ENCODE results near the gene PDHX.
"Not testable (repeated sequence)": the region's sequence is repeated elsewhere in the genome, so short reads cannot be mapped to it uniquely, and the experiment has no call there.

PDHX gene

DNA sequence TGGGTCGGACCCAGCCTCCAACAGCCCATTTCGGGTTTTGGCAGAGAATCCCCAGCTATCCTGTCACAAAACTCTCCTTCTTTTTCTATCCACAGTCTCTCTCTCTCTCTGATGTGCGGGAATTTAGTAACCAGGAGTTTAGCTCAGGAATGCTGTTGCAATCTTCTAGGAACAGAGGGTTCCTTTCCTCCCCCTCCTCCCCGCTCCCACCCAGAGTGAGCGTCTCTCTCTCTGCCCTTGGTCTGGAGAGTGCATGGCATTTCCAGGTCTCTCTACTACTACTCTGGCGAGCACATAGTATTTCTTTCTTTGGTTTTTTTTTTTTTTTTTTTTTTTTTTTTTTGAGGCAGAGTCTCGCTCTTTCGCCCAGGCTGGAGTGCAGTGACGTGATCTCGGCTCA, 17.9 kb upstream of the PDHX start:
- TF ChIP-seq POLR2A (IDR thresholded peaks at IDR 0.05; ENCODE audit: low read length): no peak
- TF ChIP-seq GATA1 (IDR thresholded peaks at IDR 0.05; ENCODE audit: low read depth, low read length): no peak
- no peak for DNase-seq

DNA sequence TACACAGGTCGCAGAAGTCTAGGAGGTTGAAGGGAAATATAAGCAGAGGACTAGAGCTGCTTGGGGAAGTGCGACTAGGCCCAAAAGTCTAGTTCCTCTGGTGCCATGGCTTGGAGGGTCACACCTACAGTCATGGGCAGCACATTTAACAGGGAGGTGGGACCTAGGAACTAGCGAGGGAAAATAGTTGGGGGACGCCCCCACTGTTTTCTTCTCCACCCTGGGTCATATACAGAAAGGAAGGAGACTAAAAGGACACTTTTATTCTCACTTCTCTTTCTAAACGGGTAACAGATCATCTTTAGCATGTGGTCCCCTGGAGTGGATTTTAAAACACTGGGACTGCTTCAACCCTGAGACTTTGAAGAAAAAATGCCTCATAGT, 16.8 kb upstream of the PDHX start:
- peak; percentile 18 to 24 for DNase-seq
- no peak for TF ChIP-seq POLR2A (IDR thresholded peaks at IDR 0.05; ENCODE audit: low read length)
- TF ChIP-seq GATA1 (IDR thresholded peaks at IDR 0.05; ENCODE audit: low read depth, low read length): no peak

DNA sequence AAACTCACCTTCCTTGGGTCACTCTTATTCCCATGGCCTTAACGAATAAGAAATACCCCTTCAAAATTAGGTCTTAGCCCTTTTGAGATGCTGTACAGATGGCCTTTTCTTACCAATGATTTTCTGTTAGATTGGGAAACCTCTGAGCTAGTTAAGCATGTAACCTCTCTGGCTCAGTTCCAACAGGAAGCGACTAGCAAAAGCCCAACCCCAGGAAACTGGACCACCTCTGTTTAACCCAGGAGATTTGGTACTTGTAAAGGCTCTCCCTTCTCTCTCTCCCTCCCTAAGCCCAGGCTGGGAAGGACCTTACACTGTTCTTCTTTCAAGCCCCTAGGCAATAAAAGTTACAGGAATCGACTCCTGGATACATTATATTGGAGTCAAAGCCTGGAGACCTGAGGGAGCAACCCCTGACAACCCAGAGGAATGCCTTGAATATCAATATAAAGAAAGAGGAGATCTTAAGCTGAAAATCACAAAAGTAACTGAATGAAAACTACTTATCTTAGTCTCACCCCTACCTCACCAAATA, 11.9 kb upstream of the PDHX start:
- no peak for TF ChIP-seq GATA1 (IDR thresholded peaks at IDR 0.05; ENCODE audit: low read depth, low read length)
- TF ChIP-seq POLR2A (IDR thresholded peaks at IDR 0.05; ENCODE audit: low read length): no peak
- DNase-seq: peak in 1 of 2 experiments; percentile 4

DNA sequence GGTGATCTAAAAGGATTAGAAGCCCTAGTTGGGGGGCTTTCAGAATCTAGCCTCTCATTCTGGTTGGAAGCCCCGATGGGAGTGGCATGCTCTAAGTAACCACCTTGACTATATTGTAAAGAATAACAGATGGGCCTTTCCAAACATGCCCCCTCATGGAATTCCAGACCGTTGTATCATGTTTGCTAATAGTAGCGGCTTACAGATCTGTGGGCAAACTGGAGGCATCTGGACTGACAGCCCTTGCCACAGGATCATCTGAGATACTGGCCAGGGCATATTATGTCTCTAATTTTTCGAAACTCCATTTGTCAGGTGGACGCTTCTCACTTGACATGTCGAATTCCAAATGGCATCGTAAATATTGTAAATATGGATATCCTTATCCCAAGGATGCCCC, 10.8 kb upstream of the PDHX start:
- no peak for TF ChIP-seq POLR2A (IDR thresholded peaks at IDR 0.05; ENCODE audit: low read length)
- TF ChIP-seq GATA1 (IDR thresholded peaks at IDR 0.05; ENCODE audit: low read depth, low read length): no peak

DNA sequence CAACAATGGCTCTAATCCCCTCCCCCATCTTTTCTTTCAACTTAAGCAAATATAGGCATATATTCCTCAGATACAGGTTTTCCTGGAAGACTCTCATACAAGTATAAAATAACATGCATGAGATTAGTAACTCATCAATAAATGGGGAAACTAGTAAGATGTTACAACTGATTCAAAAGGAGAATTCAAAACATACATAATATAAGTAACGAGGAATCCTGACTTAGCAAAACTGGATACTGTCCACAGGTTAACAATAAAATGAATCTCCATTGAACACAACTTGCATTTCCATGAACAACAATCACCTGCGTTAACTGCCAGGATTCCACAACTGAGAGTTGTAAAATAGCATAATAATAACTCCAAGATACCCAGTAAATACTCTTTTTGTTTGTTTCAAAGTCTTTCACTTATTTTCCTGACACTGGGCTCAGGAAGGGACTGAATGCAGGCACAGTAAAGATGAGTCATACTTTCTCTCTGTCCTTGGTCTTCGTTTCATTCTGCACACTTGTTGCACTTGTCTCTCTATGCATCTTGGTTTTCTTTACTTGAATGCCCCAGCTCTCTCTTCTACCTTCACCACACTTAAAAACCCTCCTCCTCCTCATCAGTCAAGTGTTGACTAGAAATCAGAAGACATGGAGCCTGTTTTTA, 8.4 kb upstream of the PDHX start:
- TF ChIP-seq POLR2A (IDR thresholded peaks at IDR 0.05; ENCODE audit: low read length) (no peak), GATA1 (IDR thresholded peaks at IDR 0.05; ENCODE audit: low read depth, low read length) (no peak)
- no peak for DNase-seq

More for the DNA sequence above, 10.8 kb upstream of the PDHX start:
- no peak for DNase-seq

DNA sequence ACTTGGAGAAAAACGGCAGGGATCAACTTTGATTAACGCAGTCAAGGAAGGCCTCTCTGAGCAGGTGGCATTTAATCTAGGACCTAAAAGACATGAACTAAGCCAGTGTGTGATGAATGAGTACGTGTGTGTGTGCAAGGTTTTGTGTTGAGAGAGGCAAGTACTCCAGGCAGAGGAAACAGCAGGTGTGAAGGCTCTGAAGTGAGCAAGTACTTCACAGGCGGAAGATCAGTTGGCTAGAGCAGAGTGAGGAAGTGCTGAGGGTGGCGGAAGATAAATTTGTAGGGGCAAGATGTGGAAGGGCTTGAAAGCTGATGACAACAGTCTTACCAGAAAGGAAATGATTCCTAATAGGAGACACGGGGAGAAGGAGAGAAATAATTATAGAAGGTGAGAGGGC, 7.0 kb upstream of the PDHX start:
- no peak for DNase-seq

DNA sequence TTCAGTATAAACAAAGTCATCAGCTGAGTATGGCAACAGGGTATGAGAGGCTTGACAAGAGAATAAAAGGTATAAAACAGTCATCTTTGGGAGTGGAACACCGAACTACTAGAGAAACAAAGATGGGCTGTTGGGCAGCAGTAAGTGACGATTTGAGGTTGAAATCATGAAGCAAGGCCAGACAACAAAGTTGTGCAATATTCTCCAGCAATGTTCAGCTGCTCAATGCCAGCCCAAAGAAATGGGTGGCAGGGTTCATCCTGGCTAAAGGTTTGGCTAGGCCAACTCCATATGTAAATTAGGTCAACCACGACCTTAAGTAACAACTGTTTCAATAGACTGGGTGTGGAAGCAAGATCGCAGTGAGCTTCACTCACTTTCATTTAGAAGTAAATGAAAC, 6.5 kb upstream of the PDHX start:
- no peak for TF ChIP-seq GATA1 (IDR thresholded peaks at IDR 0.05; ENCODE audit: low read depth, low read length)
- TF ChIP-seq POLR2A (IDR thresholded peaks at IDR 0.05; ENCODE audit: low read length): no peak
- DNase-seq: no peak

More for the DNA sequence above, 7.0 kb upstream of the PDHX start:
- no peak for TF ChIP-seq GATA1 (IDR thresholded peaks at IDR 0.05; ENCODE audit: low read depth, low read length)
- TF ChIP-seq POLR2A (IDR thresholded peaks at IDR 0.05; ENCODE audit: low read length): no peak

DNA sequence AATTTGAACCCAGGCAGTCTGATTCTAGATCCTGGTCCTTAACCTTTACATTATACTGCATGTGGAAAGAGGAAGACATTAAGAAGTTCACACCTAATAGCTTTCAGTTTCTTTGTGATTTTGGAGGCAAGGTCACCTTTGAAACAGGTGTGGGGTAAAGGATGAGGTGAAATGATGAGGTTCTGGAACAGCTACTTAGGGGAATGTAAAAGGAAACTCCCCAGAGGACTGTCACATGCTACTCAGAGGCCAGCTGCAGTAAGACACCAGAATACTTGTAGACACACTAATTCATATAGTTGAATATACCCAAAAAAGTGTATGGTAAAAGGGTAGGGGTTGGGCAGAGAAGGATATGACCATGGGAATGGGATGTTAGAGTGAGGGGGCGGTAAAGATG, 5.6 kb upstream of the PDHX start:
- no peak for DNase-seq
- no peak for TF ChIP-seq GATA1 (IDR thresholded peaks at IDR 0.05; ENCODE audit: low read depth, low read length)
- no peak for TF ChIP-seq POLR2A (IDR thresholded peaks at IDR 0.05; ENCODE audit: low read length)

DNA sequence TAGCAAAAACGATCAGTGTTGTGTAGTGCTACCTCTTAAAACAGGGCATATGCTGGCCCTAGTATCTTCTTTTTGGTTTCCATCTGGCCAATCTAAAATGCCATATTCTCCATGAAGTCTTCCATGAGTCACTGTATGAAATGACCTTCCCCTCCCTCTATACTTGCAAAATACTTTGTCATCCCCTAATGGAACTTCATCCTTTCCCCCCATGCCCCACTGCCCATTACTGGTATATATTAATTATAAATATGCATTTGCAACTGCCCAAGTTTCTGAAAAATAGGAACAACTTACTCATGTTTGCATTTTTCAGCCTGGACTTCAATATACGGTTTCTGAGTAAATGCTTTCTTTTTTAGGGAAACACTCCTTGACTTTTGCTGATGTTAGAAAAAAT, 4.7 kb upstream of the PDHX start:
- TF ChIP-seq GATA1 (IDR thresholded peaks at IDR 0.05; ENCODE audit: low read depth, low read length) (no peak), POLR2A (IDR thresholded peaks at IDR 0.05; ENCODE audit: low read length) (no peak)
- no peak for DNase-seq

DNA sequence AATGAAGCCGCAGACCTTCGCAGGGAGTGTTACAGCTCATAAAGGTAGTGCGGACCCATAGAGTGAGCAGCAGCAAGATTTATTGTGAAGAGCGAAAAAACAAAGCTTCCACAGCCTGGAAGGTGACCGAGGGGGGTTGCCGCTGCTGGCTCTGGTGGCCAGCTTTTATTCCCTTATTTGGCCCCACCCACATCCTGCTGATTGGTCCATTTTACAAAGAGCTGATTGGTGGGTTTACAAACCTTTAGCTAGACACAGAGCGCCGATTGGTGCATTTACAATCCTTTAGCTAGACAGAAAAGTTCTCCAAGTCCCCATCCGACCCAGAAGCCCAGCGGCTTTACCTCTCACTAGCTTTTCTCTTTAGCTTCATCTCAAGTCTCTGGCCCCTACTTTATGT, 2.9 kb upstream of the PDHX start:
- not testable (repeated sequence) for DNase-seq

DNA sequence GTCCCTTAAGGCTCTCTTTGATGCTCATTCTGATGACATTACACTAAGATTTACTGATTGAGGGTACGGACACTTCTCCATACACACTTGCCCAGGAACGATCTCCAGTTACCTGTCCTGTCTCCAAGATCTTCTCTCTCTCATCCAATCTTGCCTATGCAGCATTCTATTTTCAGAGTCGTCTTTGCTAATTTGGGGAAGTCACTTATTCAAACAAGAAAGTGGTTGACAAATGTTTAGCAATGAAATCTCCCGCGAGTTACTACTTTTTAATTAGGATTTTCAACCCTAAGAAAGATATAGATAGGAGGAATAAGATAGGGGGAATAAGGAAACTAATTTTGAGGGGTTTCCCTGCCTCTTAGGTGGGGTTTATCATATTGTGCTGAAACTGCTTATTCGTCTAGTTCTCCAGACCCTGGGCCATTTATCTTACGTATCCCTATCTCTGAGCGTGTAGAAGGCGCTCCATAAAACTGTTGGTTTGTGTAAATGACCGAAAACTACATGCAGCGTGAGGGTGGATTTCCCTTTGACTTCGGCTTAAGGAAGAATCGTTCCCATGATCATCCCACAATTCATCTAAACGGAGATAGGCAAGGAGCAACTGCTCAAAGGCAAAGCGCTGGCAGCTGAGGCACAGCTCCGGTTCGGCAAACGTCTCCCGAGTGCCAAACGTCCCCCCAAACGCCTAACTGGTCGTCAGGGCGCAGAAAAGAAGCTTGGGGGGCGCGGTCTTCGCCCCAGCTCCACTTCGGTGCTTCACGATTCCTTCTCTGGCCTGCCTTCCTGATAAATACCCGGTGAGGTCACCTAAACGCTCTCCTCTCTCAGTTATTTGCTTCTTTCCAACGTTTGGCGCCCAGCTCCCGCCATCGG, 1.0 kb upstream of the PDHX start:
- no peak for TF ChIP-seq GATA1 (IDR thresholded peaks at IDR 0.05; ENCODE audit: low read depth, low read length)
- no peak for TF ChIP-seq POLR2A (IDR thresholded peaks at IDR 0.05; ENCODE audit: low read length)
- DNase-seq: peak in 1 of 2 experiments; percentile 78

DNA sequence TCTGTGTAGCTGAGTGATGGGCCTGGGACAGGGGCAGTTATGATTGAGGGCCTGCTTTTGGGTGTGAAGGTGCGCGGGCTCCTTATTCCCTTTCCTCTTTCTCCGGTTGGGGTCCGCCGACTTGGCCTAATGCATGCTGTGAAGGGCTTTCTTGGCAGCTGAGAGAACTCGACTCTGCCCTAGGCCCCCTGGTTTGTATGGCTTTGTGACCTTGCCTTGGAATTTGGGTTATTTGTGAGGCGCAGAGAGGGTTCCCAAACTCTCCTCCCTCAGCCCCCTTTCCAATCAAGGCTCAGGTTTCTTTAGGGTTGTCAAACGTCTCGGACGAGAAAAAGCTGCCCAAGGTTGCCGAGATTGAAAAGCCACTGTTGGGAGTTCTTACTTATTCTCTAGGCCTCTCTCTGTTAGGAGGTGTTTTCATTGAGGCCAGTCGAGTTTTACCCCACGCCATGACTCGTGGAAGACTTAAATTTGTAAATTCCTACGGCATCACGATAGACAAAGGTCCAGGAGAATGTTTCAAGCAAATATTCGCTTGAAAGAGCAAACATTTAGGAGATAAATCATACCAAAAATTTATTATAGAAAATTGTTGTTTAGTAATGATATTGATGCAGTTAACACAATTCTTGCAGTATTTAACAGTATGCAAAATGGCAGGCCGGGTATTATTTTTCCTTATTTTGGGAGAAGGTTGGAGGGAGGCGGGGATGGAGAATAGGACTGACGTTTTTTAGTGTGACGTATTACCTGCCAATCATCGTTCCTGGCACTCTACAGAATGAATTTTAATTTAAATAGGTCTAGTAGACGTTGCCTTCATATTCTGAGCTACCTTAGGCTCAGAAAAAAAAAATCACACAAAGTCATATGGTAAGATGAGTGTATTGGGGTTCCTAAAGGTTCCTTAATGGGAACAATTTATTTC, 689 bp downstream of the PDHX start:
- peak; percentile 66 for TF ChIP-seq POLR2A (IDR thresholded peaks at IDR 0.05; ENCODE audit: low read length)
- no peak for TF ChIP-seq GATA1 (IDR thresholded peaks at IDR 0.05; ENCODE audit: low read depth, low read length)
- peak in 1 of 2 experiments; percentile 49 for DNase-seq

DNA sequence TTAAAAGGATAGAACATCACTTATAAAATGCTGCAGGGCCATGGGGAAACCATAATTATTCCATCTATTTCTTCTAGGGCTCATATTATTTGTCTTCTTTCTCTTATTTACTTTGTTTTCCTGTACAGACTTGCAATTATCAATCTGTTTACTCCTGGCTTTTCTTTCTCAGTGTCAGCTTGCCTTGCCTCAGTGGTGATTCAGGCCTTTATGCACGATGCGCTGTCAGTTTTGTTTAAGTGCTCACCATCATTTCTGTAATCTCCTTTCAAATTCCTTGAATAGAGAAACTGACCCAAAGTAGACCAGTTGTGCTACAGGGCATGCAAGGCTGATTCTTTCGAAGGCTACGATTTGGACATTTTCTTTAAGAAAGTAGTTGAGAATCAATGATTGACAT, 4.7 kb downstream of the PDHX start:
- no peak for DNase-seq
- no peak for TF ChIP-seq GATA1 (IDR thresholded peaks at IDR 0.05; ENCODE audit: low read depth, low read length)
- no peak for TF ChIP-seq POLR2A (IDR thresholded peaks at IDR 0.05; ENCODE audit: low read length)

DNA sequence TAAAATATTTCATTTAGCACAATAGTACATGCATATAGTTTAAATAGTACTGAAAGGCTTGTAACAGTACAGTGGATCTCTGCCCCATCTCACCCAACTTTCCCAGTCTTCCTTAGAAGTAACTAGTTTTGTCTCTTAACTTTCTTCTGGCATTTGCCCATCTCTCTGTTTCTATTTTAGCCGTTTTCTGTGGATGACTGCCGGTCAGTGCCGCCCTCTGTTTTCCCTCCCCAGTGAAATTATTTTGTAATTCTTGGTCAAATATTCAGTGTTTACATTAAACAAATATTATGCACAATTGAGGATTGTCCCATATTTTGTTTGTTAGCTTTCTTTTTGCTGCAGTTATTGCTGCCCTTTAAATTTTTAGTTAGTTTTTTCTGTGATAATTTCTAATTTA, 8.3 kb downstream of the PDHX start:
- TF ChIP-seq GATA1 (IDR thresholded peaks at IDR 0.05; ENCODE audit: low read depth, low read length) (no peak), POLR2A (IDR thresholded peaks at IDR 0.05; ENCODE audit: low read length) (no peak)
- DNase-seq: no peak
